ENCODE data around the gene CHMP6.

DNA sequence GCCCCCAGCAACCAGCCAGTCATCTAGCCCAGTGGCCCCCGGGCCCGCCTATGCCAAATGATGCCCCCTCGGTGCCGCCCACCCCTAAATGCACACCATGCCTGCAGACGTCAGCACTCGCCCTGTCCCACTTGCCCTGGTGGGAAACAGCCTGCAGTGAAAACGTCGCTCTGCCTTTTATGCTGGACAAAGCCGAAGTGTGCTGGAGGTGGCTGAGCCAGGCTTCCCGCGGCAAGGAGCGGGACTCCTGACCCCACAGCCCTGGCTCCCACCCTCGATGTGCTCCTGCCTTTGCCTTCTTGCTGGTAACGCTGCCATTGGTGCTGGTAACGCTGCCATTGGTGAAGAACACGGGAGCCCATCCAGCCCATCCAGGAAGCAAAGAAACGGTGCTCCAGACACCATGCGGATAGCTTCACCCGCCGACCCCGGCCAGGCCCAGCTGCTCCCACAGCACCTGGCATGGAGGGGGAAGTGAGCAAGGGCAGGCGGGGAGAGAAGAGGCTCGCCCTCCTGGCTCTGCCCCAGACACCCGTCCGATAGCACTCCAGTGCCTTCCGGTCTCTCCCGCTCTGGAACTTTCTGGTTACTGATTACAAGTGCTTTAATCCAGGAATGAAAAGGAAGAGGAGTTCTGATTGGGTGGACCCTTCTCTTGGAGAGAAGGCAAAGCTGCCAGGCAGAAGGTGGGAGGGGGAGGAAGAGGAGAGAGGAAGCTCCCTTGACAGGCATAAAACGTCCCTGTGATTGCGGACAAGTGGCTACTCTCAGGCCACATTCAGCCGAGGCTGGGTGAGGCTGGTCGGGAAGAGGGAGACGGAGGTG lies 39.3 kb downstream of the CHMP6 start:
- TF ChIP-seq, protein P1, sequence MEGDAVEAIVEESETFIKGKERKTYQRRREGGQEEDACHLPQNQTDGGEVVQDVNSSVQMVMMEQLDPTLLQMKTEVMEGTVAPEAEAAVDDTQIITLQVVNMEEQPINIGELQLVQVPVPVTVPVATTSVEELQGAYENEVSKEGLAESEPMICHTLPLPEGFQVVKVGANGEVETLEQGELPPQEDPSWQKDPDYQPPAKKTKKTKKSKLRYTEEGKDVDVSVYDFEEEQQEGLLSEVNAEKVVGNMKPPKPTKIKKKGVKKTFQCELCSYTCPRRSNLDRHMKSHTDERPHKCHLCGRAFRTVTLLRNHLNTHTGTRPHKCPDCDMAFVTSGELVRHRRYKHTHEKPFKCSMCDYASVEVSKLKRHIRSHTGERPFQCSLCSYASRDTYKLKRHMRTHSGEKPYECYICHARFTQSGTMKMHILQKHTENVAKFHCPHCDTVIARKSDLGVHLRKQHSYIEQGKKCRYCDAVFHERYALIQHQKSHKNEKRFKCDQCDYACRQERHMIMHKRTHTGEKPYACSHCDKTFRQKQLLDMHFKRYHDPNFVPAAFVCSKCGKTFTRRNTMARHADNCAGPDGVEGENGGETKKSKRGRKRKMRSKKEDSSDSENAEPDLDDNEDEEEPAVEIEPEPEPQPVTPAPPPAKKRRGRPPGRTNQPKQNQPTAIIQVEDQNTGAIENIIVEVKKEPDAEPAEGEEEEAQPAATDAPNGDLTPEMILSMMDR (IDR thresholded peaks at IDR 0.05 in 8 of 11, conservative IDR thresholded peaks at IDR 0.05 in 3 of 11), result no peak
- TF ChIP-seq POLR2A (IDR thresholded peaks at IDR 0.05) (no peak), POLR2AphosphoS5 (IDR thresholded peaks at IDR 0.05) (peak; percentile 65 to 79 (median 74))
